ENCODE data around the gene UBE2E2. TPM values are rescaled to one million over a fixed set of nuclear protein-coding genes. Genes with fewer than 3 reads are reported as not detected.
A peak's percentile ranks its signal among the peaks of the same experiment; 100 is the strongest.

UBE2E2 gene
- total RNA-seq, 2 donors from 2014 or later: 23.2 to 34.5 TPM

DNA sequence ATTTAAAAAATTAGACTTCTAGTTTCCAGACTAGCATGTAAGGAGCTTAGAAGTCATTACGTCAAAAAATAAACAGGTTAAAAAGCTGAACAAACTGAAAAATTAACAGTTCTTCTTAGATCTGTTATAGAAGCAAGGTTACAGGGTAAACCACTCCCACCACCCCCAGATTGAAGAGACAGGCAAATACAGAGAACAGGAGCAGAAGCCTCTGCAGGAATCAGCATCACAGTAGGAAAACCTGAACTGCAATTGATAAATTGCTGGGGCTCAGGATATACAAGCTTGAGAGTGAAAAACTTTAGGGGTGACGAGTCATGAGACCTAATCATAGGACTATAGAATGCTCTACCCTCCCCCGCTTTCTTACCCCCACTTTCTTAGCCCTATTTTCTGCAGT is 222.3 kb downstream of the UBE2E2 start:
- H3K9ac ChIP-seq (ENCODE audit: extremely low read depth, low read length, poor library complexity, severe bottlenecking): no peak overlapping the region

DNA sequence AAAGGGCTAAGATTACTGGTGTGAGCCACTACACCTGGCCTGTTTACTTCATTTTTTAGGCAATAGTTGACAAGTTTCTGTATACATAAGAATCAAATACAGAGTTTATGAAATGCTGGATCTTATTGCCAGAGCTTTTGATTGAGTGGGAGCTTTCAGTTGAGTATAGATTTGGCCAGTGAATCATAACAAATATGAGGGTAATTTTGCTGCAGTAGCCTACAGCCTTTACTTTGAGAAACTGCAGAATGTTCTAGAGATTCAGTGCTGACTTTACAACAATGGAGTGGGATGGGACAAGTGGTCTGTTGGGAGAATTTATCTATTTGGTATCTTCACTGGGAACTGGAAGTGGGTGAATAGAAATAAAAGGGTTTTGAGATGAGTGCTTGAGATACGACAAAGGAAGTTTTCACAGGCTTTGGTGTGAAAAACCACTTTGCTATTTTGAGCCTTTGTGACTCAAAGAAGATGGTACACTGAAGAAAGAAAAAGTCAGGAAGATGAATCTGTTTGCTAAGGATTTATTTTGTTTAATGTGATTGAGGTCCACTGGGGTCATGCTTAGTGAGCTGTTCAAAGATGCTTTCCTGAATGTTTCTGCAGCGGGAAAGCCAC is 227.8 kb downstream of the UBE2E2 start:
- no peaks in the 10 kb centered on the region for H3K36me3 Mint-ChIP-seq (ENCODE audit: low read depth)
- peak overlapping the region; percentile 18 for H3K27ac Mint-ChIP-seq
- H3K4me3 Mint-ChIP-seq: no peak overlapping the region
- H3K27me3 Mint-ChIP-seq (ENCODE audit: insufficient read depth): no peaks in the 10 kb centered on the region
- Histone ChIP-seq H3K4me3 (ENCODE audit: low read length) (no peak overlapping the region), H3K36me3 (ENCODE audit: control insufficient read depth, insufficient read depth, low read length) (no peaks in the 10 kb centered on the region), H3K4me1 (ENCODE audit: control insufficient read depth, insufficient read depth, low read length) (peaks cover 6% of the 10 kb centered on the region), H3K9ac (ENCODE audit: extremely low read depth, low read length, poor library complexity, severe bottlenecking) (no peak overlapping the region), H3K27me3 (ENCODE audit: control insufficient read depth, insufficient read depth, low read length, poor library complexity, severe bottlenecking) (no peaks in the 10 kb centered on the region), H3K27ac (ENCODE audit: low read depth, low read length) (no peak overlapping the region), H3K9me3 (ENCODE audit: control insufficient read depth, low read length) (no peaks in the 10 kb centered on the region)
- WGBS, 2 experiments (ENCODE audit: insufficient coverage in 1 of 2, insufficient read length in 1 of 2): 90 to 94% methylated on average over 2 of the region's 2 CpGs
- H3K4me1 Mint-ChIP-seq: peaks cover 14% of the 10 kb centered on the region
- TF ChIP-seq, protein P1, sequence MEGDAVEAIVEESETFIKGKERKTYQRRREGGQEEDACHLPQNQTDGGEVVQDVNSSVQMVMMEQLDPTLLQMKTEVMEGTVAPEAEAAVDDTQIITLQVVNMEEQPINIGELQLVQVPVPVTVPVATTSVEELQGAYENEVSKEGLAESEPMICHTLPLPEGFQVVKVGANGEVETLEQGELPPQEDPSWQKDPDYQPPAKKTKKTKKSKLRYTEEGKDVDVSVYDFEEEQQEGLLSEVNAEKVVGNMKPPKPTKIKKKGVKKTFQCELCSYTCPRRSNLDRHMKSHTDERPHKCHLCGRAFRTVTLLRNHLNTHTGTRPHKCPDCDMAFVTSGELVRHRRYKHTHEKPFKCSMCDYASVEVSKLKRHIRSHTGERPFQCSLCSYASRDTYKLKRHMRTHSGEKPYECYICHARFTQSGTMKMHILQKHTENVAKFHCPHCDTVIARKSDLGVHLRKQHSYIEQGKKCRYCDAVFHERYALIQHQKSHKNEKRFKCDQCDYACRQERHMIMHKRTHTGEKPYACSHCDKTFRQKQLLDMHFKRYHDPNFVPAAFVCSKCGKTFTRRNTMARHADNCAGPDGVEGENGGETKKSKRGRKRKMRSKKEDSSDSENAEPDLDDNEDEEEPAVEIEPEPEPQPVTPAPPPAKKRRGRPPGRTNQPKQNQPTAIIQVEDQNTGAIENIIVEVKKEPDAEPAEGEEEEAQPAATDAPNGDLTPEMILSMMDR (conservative IDR thresholded peaks at IDR 0.05): no peak
- no peaks in the 10 kb centered on the region for H3K9me3 Mint-ChIP-seq
- DNase-seq: no peak

More for the DNA sequence above, 222.3 kb downstream of the UBE2E2 start:
- no peaks in the 10 kb centered on the region for H3K4me1 Mint-ChIP-seq
- H3K4me1 ChIP-seq (ENCODE audit: control insufficient read depth, insufficient read depth, low read length): peaks cover 3% of the 10 kb centered on the region
- no peak for DNase-seq
- H3K36me3 Mint-ChIP-seq (ENCODE audit: low read depth): no peaks in the 10 kb centered on the region
- no peaks in the 10 kb centered on the region for H3K9me3 Mint-ChIP-seq
- TF ChIP-seq, protein P1 (conservative IDR thresholded peaks at IDR 0.05): no peak
- H3K36me3 ChIP-seq (ENCODE audit: control insufficient read depth, insufficient read depth, low read length): no peaks in the 10 kb centered on the region
- H3K27ac Mint-ChIP-seq: no peak overlapping the region
- no peak overlapping the region for H3K4me3 ChIP-seq (ENCODE audit: low read length)
- H3K27me3 Mint-ChIP-seq (ENCODE audit: insufficient read depth): no peaks in the 10 kb centered on the region
- H3K9me3 ChIP-seq (ENCODE audit: control insufficient read depth, low read length): no peaks in the 10 kb centered on the region
- no peak overlapping the region for H3K27ac ChIP-seq (ENCODE audit: low read depth, low read length)
- no peaks in the 10 kb centered on the region for H3K27me3 ChIP-seq (ENCODE audit: control insufficient read depth, insufficient read depth, low read length, poor library complexity, severe bottlenecking)
- H3K4me3 Mint-ChIP-seq: no peak overlapping the region
- 88% methylated on average over 3 of the region's 3 CpGs; no CpG with 5 or more reads in 1 of the 2 experiments for WGBS, 2 experiments (ENCODE audit: insufficient coverage in 1 of 2, insufficient read length in 1 of 2)

DNA sequence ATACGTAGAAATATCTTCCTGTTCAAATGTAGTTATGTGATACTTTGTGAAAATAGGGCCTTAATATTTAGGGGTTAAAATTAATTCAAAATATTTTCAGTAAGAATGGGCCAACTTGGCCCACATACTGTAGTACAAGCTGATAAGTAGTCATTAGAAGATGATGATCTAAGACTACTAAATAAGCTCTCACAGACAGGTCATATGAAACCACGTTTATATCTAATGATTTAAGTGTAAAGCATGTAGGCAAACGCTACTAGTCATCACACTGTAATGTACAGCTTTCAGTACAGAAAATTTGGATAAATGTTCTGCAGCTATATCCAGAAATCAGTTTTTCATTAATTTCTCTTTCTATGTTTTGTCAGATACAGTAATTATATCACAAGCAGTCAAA is 228.6 kb downstream of the UBE2E2 start:
- H3K36me3 Mint-ChIP-seq (ENCODE audit: low read depth): no peaks in the 10 kb centered on the region
- peaks cover 18% of the 10 kb centered on the region for H3K4me1 Mint-ChIP-seq
- H3K27me3 Mint-ChIP-seq (ENCODE audit: insufficient read depth): no peaks in the 10 kb centered on the region
- H3K36me3 ChIP-seq (ENCODE audit: control insufficient read depth, insufficient read depth, low read length): no peaks in the 10 kb centered on the region
- no peaks in the 10 kb centered on the region for H3K9me3 ChIP-seq (ENCODE audit: control insufficient read depth, low read length)
- H3K27ac Mint-ChIP-seq: no peak overlapping the region
- no peaks in the 10 kb centered on the region for H3K9me3 Mint-ChIP-seq
- no peak overlapping the region for H3K4me3 ChIP-seq (ENCODE audit: low read length)
- H3K4me3 Mint-ChIP-seq: no peak overlapping the region
- 94 to 100% methylated on average over 2 to 3 of the region's 3 CpGs for WGBS, 2 experiments (ENCODE audit: insufficient coverage in 1 of 2, insufficient read length in 1 of 2)
- no peak for DNase-seq
- no peak overlapping the region for H3K27ac ChIP-seq (ENCODE audit: low read depth, low read length)
- H3K4me1 ChIP-seq (ENCODE audit: control insufficient read depth, insufficient read depth, low read length): peaks cover 6% of the 10 kb centered on the region
- no peak overlapping the region for H3K9ac ChIP-seq (ENCODE audit: extremely low read depth, low read length, poor library complexity, severe bottlenecking)
- no peaks in the 10 kb centered on the region for H3K27me3 ChIP-seq (ENCODE audit: control insufficient read depth, insufficient read depth, low read length, poor library complexity, severe bottlenecking)
- TF ChIP-seq, protein P1 (conservative IDR thresholded peaks at IDR 0.05): no peak
